ENCODE data around the gene IFIT1B.

- no peak for TF ChIP-seq CTCF (conservative IDR thresholded peaks at IDR 0.05)
- TF ChIP-seq EZH2 (IDR thresholded peaks at IDR 0.05; ENCODE audit: low read depth), result no peak
Observed at GRCh38 chr10:89399956-89400355, 22.1 kb downstream of the IFIT1B start.

Data from PC-9 (cell line).